ENCODE results near the gene MED15. TPM values are rescaled to one million over a fixed set of nuclear protein-coding genes. Genes with fewer than 3 reads are reported as not detected.

Gene MED15
- total RNA-seq, 1 donor from 2014 or later = 20.5 TPM

GRCh38 chr22:20628081-20628939 lies 120.9 kb downstream of the MED15 start:
- DNase-seq (ENCODE audit: low read depth) (no peak), FAIRE-seq (no peak)
- H3K27me3 ChIP-seq (ENCODE audit: control insufficient read depth, insufficient read depth, low read length) = peaks cover 1% of the 10 kb centered on the region
- no peak for TF ChIP-seq CTCF (IDR thresholded peaks at IDR 0.05; ENCODE audit: insufficient read depth, low read length, severe bottlenecking)
- H3K36me3 ChIP-seq (ENCODE audit: control insufficient read depth, insufficient read depth, low read length) = no peaks in the 10 kb centered on the region
- no peak overlapping the region for H3K4me3 ChIP-seq (ENCODE audit: low read depth, low read length)

GRCh38 chr22:20629401-20629800 lies 122.0 kb downstream of the MED15 start:
- no peak overlapping the region for H3K4me3 ChIP-seq (ENCODE audit: low read depth, low read length)
- H3K36me3 ChIP-seq (ENCODE audit: control insufficient read depth, insufficient read depth, low read length) = no peaks in the 10 kb centered on the region
- H3K27me3 ChIP-seq (ENCODE audit: control insufficient read depth, insufficient read depth, low read length) = no peaks in the 10 kb centered on the region
- TF ChIP-seq CTCF (IDR thresholded peaks at IDR 0.05; ENCODE audit: insufficient read depth, low read length, severe bottlenecking) = no peak
- DNase-seq (ENCODE audit: low read depth) (no peak), FAIRE-seq (no peak)

GRCh38 chr22:20630873-20631617 lies 123.6 kb downstream of the MED15 start:
- TF ChIP-seq CTCF (IDR thresholded peaks at IDR 0.05; ENCODE audit: insufficient read depth, low read length, severe bottlenecking) = no peak
- FAIRE-seq (no peak), DNase-seq (ENCODE audit: low read depth) (no peak)
- no peak overlapping the region for H3K4me3 ChIP-seq (ENCODE audit: low read depth, low read length)
- H3K27me3 ChIP-seq (ENCODE audit: control insufficient read depth, insufficient read depth, low read length) = peaks cover 2% of the 10 kb centered on the region
- no peaks in the 10 kb centered on the region for H3K36me3 ChIP-seq (ENCODE audit: control insufficient read depth, insufficient read depth, low read length)

GRCh38 chr22:20632082-20632481 lies 124.7 kb downstream of the MED15 start:
- TF ChIP-seq CTCF (IDR thresholded peaks at IDR 0.05; ENCODE audit: insufficient read depth, low read length, severe bottlenecking) = no peak
- H3K36me3 ChIP-seq (ENCODE audit: control insufficient read depth, insufficient read depth, low read length) = no peaks in the 10 kb centered on the region
- FAIRE-seq (no peak), DNase-seq (ENCODE audit: low read depth) (no peak)
- peaks cover 6% of the 10 kb centered on the region for H3K27me3 ChIP-seq (ENCODE audit: control insufficient read depth, insufficient read depth, low read length)
- H3K4me3 ChIP-seq (ENCODE audit: low read depth, low read length) = no peak overlapping the region

GRCh38 chr22:20632518-20632917 lies 125.1 kb downstream of the MED15 start:
- FAIRE-seq (no peak), DNase-seq (ENCODE audit: low read depth) (no peak)
- H3K36me3 ChIP-seq (ENCODE audit: control insufficient read depth, insufficient read depth, low read length) = no peaks in the 10 kb centered on the region
- H3K27me3 ChIP-seq (ENCODE audit: control insufficient read depth, insufficient read depth, low read length) = peaks cover 6% of the 10 kb centered on the region
- no peak overlapping the region for H3K4me3 ChIP-seq (ENCODE audit: low read depth, low read length)
- TF ChIP-seq CTCF (IDR thresholded peaks at IDR 0.05; ENCODE audit: insufficient read depth, low read length, severe bottlenecking) = no peak

Data from bronchial epithelial cell (primary cell).